Fibroblast of lung (primary cell): ENCODE data around the gene WDR48. TPM values are rescaled to one million over a fixed set of nuclear protein-coding genes. Genes with fewer than 3 reads are reported as not detected.

Source experiments
- DNase-seq, 2 donors: peaks; one replicate each; pipeline versions ENCODE4 v3.0.0 to v3.0.0-alpha.2; 2010; ENCODE audit warnings: low read depth in 2 of 2
- H2AFZ ChIP-seq: 2 replicates; pipeline ENCODE4 v1.5.1; 2012; ENCODE audit warnings: low read length, control low read depth, inconsistent platforms
- H3K27ac ChIP-seq: 2 replicates; pipeline ENCODE4 v1.5.1; 2011; ENCODE audit warnings: low read length, control low read depth; ENCODE audit not compliant: insufficient read depth
- H3K27me3 ChIP-seq: 2 replicates; pipeline ENCODE4 v1.5.1; 2011; ENCODE audit warnings: mild to moderate bottlenecking, low read length; ENCODE audit not compliant: control insufficient read depth, insufficient read depth
- H3K36me3 ChIP-seq: 2 replicates; pipeline ENCODE4 v1.5.1; 2011; ENCODE audit warnings: low read length; ENCODE audit not compliant: control insufficient read depth, insufficient read depth
- H3K4me1 ChIP-seq: 2 replicates; pipeline ENCODE4 v1.5.1; 2011; ENCODE audit warnings: low read length; ENCODE audit not compliant: control insufficient read depth, insufficient read depth; ENCODE audit errors: extremely low read depth
- H3K4me2 ChIP-seq: 2 replicates; pipeline ENCODE4 v1.5.1; 2011; ENCODE audit warnings: low read length, control low read depth; ENCODE audit not compliant: insufficient read depth; ENCODE audit errors: extremely low read depth
- H3K4me3 ChIP-seq, 4 experiments: fragments of 200-600 bp in 1 of 4; sonication (generic) in 1 of 4; replicated peaks in 1 of 4; 2 replicates each; pipeline ENCODE4 v1.5.1; 2011 to 2016; ENCODE audit warnings: low read length in 4 of 4, low read depth in 3 of 4, mild to moderate bottlenecking in 3 of 4, control low read depth in 2 of 4, inconsistent platforms in 1 of 4, mixed read lengths in 1 of 4; ENCODE audit not compliant: insufficient read depth in 1 of 4; ENCODE audit errors: control extremely low read depth in 1 of 4
- H3K79me2 ChIP-seq: 2 replicates; pipeline ENCODE4 v1.5.1; 2012; ENCODE audit warnings: mild to moderate bottlenecking, low read length, inconsistent platforms; ENCODE audit not compliant: control insufficient read depth, insufficient read depth
- H3K9ac ChIP-seq: 2 replicates; pipeline ENCODE4 v1.5.1; 2011; ENCODE audit warnings: mild to moderate bottlenecking, low read length, control low read depth; ENCODE audit not compliant: insufficient read depth
- H3K9me3 ChIP-seq: 2 replicates; pipeline ENCODE4 v1.5.1; 2012; ENCODE audit warnings: low read depth, low read length; ENCODE audit not compliant: control insufficient read depth, insufficient read depth
- H4K20me1 ChIP-seq: 2 replicates; pipeline ENCODE4 v1.5.1; 2011; ENCODE audit warnings: low read length; ENCODE audit not compliant: control insufficient read depth, insufficient read depth; ENCODE audit errors: extremely low read depth
- CTCF ChIP-seq, 2 donors: IDR thresholded peaks in 1 of 2; conservative IDR thresholded peaks in 1 of 2; 1 replicate in 1 of 2; 2 replicates in 1 of 2; pipeline ENCODE4 v1.5.1; 2011 to 2012; ENCODE audit warnings: low read length in 2 of 2, control low read depth in 1 of 2, inconsistent platforms in 1 of 2, low read depth in 1 of 2, mild to moderate bottlenecking in 1 of 2
- EZH2 ChIP-seq: IDR thresholded peaks from 2 replicates; pipeline ENCODE4 v1.5.1; 2012; ENCODE audit warnings: low read length, control low read depth, mild to moderate bottlenecking; ENCODE audit errors: missing control alignments
- polyA plus RNA-seq, 2 donors: library from polyadenylated mRNA; depleted of rRNA in 1 of 2; stranded (reverse) in 1 of 2; unstranded in 1 of 2; fragments of >200 nt; gene quantifications; 2 replicates each; pipeline ENCODE4 v1.2.1, GENCODE V29; 2011 to 2012; ENCODE audit warnings: missing spikeins in 1 of 2
- total RNA-seq: library from RNA; depleted of rRNA; stranded (reverse); fragments of >200 nt; gene quantifications from 2 replicates; pipeline ENCODE4 v1.2.1, GENCODE V29; 2014

The WDR48 gene
- total and polyA plus RNA-seq, 2 donors (not counting 1 experiment from before 2014, with no cell fraction given) = 35.1 to 44.9 TPM

DNA sequence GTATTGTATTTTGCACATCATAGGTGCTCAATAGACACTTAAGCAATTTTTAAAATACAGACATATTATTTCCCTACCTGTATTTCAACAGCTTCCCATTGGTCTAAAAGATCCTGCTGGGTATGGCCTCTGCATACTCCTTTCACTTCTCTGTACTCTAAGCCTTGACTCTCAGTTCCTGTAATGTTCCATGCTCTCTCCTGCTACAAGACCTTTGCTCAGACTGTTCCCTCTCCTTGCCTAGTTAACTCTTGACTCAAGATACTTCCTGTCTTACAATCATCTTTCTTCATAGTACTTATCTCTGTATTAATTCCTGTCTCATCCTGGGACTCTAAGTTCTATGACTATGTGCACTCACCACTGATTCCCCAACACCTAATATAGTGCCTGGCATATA is 1.8 kb upstream of the WDR48 start:
- TF ChIP-seq EZH2 = no peak
- TF ChIP-seq CTCF (conservative IDR thresholded peaks at IDR 0.05 in 1 of 2, IDR thresholded peaks at IDR 0.05 in 1 of 2; ENCODE audit: low read depth in 1 of 2, low read length in 2 of 2) = no peak
- no peak overlapping the region for H3K4me2 ChIP-seq
- H3K9me3 ChIP-seq = no peaks in the 10 kb centered on the region
- H3K4me1 ChIP-seq = no peaks in the 10 kb centered on the region
- DNase-seq = no peak
- no peaks in the 10 kb centered on the region for H3K27me3 ChIP-seq
- no peak overlapping the region for H3K4me3 ChIP-seq
- no peaks in the 10 kb centered on the region for H4K20me1 ChIP-seq
- H3K9ac ChIP-seq = no peak overlapping the region
- no peaks in the 10 kb centered on the region for H3K36me3 ChIP-seq
- peak overlapping the region; percentile 31 for H2AFZ ChIP-seq
- no peak overlapping the region for H3K27ac ChIP-seq
- peaks cover 10% of the 10 kb centered on the region for H3K79me2 ChIP-seq

DNA sequence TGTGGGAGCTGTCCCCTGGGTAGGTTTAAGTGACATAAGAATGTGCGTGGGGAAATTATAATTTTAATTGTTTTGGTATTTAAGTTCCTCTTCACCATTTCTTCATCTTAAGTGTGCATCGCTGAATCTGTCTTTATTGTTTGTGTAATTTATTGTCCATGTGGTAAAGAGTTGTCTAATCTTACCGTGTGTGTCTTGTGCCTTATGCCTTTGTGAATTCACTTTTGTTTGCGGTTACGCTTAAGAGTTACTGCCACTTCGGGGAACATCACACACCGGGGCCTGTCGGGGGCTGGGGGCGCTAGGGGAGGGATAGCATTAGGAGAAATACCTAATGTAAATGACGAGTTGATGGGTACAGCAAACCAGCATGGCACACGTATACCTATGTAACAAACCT is 767 bp downstream of the WDR48 start:
- no peaks in the 10 kb centered on the region for H3K9me3 ChIP-seq
- H3K4me1 ChIP-seq = no peaks in the 10 kb centered on the region
- no peaks in the 10 kb centered on the region for H3K36me3 ChIP-seq
- H3K4me2 ChIP-seq = peak overlapping the region; percentile 97
- H3K27ac ChIP-seq = peak overlapping the region; percentile 80
- peaks cover 10% of the 10 kb centered on the region for H3K79me2 ChIP-seq
- DNase-seq = no peak
- TF ChIP-seq CTCF (conservative IDR thresholded peaks at IDR 0.05 in 1 of 2, IDR thresholded peaks at IDR 0.05 in 1 of 2; ENCODE audit: low read depth in 1 of 2, low read length in 2 of 2) (no peak), EZH2 (no peak)
- H3K4me3 ChIP-seq = peak overlapping the region; percentile 68 to 93 (median 76)
- H4K20me1 ChIP-seq = no peaks in the 10 kb centered on the region
- H3K9ac ChIP-seq = peak overlapping the region; percentile 87
- no peaks in the 10 kb centered on the region for H3K27me3 ChIP-seq
- H2AFZ ChIP-seq = no peak overlapping the region

DNA sequence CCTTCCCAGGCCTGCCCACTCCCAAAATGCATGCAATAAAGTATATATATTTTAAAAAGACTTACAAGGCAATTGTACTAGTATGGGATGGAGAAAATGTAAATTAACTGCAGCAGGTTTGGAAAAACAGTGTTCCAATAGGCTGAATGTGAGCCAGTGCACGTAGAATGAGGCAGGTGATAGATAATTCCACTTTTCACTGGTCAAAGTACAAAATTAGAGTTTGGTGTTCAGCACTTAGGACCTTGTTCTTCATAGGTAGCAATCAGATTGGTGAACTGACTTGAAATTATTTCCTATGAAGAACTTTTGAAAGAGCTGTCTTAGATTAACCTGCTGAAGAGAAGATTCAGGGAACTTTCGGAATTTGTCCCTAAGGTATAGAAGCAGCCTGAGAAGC is 1.9 kb downstream of the WDR48 start:
- H4K20me1 ChIP-seq = no peaks in the 10 kb centered on the region
- H3K27me3 ChIP-seq = no peaks in the 10 kb centered on the region
- H3K27ac ChIP-seq = no peak overlapping the region
- H3K4me3 ChIP-seq = no peak overlapping the region
- no peaks in the 10 kb centered on the region for H3K9me3 ChIP-seq
- peaks cover 10% of the 10 kb centered on the region for H3K79me2 ChIP-seq
- H3K9ac ChIP-seq = no peak overlapping the region
- TF ChIP-seq CTCF (conservative IDR thresholded peaks at IDR 0.05 in 1 of 2, IDR thresholded peaks at IDR 0.05 in 1 of 2; ENCODE audit: low read depth in 1 of 2, low read length in 2 of 2) = no peak
- TF ChIP-seq EZH2 = no peak
- H2AFZ ChIP-seq = no peak overlapping the region
- no peak overlapping the region for H3K4me2 ChIP-seq
- DNase-seq = no peak
- no peaks in the 10 kb centered on the region for H3K4me1 ChIP-seq
- no peaks in the 10 kb centered on the region for H3K36me3 ChIP-seq
